GM21825 (cell line): ENCODE measurements around the gene RAET1G.
"Not testable (repeated sequence)": the region's sequence is repeated elsewhere in the genome, so short reads cannot be mapped to it uniquely, and the experiment has no call there.

Experiments used
- ATAC-seq: cut with Tn5 transposase; IDR thresholded peaks from one replicate; pipeline ENCODE4 v1.9.1; 2021; ENCODE audit warnings: mild to moderate bottlenecking, moderate library complexity; ENCODE audit not compliant: unreplicated experiment

The RAET1G gene

DNA sequence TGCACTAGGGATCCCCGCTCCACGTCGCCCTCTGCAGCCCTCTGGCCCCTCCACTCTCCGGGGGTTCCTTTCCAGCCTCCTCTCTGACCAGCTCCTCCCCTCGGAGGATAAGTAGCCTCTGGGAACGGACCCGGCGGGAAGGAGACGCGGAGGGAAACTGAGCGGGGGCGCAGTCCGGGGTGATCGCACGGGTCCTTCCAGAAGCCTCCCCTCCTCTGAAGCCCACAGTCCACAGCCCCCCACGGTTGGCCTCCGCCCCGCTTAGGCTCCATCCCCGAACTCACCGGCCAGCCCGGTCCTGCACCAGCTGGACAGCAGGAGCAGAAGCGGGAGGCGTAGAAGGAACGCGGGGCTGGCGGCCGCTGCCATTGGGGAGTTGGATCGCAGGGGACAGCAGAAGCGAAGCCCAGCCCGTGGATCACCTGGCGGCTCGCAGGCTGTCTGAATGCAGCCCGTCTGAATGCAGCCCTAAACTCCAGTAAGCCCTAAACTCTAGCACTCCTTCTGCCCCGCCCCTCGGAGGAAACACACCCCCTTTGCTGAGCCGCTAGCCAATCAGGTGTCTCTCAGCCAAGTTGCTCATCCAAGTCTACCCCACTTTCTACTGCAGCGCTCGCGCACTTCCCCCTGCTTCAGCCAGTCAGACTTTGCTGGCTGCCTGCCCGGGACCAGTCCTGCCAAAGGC lies at the start of gene RAET1G:
Gene RAET1G, minus strand, starts transcription at position 480 of the 685 bp plus-strand sequence. Its CDS starts 111 bp downstream, at position 369.
- ATAC-seq, result no peak

- no peak for ATAC-seq
These were observed 46.7 kb upstream of the RAET1G start for GRCh38 chr6:149969635-149970034.

- ATAC-seq, result not testable (repeated sequence)
These were observed 46.0 kb upstream of the RAET1G start for GRCh38 chr6:149968909-149969308.

- ATAC-seq, result not testable (repeated sequence)
These were observed 45.1 kb upstream of the RAET1G start for GRCh38 chr6:149967999-149968398.

DNA sequence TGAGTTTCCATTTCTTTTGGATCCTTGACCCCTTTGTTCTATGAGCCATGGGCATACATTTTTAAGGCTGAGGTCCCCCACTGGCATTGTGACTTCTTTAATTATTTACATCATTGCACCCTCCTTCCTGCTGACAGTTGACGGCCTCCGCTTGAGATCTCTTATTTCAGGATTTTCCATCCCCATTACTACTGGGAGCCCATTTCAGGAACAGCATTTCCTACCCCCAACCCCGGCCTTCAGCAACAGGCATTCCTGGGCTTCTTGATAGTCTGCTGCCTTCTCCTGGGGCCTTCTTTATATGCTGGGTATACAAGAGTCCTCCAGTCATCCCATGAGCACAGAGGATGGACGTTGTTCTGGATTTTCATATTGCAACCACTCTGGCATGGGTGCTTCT lies 44.7 kb upstream of the RAET1G start:
- ATAC-seq, result no peak

DNA sequence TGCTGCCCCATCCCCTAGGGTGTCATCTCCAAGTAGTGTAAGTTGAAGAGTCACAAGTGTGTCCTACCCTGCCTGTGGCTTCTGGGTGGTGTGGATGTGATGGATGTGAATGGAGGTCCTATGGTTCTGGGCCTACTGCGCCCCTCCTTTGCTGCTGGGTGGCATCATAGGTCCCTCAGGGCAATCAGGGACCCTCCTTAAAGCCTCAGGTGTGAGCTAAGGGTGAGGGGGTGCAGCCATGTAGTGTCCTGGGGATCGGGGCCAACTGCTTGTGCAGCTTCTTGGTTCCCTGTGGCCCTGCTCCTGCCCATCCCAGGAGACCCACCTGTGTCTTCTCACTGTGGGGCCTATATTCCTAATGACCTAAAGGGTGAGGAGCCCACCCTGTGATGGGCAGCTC lies 43.4 kb upstream of the RAET1G start:
- ATAC-seq, result not testable (repeated sequence)

DNA sequence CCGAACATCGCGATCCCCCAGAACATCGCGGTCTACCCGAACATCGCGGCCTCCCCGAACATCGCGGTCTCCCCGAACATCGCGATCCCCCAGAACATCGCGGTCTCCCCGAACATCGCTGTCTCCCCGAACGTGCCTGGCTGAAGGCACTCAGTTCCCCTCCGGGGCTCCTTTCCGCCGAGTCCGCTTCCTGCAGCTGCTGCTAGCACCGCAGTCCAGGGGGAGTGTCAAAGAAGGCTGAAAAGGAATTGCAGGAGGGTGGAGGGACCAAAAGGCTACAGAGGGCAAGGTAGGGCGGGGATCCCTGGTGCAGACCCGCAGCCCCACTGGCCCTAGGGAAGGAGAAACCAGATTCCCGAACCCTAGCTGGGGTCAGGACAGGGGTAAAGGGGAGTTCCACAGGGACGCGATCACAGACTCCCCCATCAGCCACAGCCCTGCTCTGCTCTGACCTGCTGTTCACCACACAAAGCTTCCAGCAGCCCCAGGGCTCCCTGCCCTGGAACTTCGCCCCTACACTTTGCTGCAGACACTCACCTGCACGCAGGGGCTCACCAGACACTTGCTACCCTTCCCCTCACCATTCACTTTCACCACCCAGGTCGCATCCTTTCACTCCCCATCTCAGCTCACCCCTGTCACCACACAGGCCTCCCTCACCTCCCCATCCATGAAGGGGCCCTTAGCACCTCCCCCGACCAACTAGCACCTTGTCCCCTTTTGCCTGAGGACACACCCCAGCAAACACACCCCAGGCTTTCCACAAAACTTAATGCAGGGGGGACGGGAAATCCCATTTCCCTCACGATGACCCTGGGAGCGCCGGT lies 42.5 kb upstream of the RAET1G start:
- ATAC-seq, result no peak

DNA sequence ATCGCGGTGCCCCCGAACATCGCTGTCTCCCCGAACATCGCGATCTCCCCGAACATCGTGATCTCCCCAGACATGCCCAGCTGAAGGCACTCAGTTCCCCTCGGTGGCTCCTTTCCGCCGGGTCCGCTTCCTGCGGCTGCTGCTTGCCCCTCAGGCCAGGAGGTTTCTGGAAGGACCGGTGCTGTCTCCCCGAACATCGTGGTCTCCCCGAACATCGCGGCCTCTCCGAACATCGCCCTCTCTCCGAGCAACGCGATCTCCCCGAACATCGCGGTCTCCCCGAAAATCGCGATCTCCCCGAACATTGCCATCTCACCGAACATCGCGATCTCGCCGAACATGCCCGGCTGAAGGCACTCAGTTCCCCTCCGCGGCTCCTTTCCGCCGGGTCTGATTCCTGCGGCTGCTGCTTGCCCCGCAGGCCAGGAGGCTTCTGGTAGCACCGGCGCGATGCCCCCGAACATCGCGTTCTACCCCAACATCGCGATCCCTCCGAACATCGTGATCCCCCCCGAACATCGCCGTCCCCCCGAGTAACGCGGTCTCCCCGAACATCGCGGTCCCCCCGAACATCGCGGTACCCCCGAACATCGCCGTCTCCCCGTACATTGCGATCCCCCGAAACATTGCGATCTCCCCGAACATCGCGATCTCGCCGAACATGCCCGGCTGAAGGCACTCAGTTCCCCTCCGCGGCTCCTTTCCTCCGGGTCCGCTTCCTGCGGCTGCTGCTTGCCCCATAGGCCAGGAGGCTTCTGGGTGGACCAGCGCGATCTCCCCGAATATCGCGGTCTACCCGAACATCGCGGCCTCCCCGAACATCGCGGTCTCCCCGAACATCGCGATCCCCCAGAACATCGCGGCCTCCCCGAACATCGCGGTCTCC lies 41.6 kb upstream of the RAET1G start:
- no peak for ATAC-seq

- no peak for ATAC-seq
These were observed 40.8 kb upstream of the RAET1G start, which contains the start of gene ULBP1 for GRCh38 chr6:149963462-149964307. TSS of gene ULBP1 (plus strand) at chr6:149963943. CDS start at chr6:149964050, 107 bp downstream.

DNA sequence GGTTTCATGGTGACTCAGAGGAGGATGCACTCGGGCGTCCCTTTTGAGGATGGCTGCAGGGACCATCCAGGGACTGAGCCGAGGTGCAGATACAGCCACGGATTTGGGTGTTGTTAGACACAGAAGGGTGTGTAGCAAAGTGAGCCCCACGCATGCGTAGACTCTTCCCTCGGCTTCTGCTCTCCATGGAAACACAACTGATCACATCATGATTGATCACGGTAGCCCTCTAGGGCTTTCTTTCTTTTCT lies 40.2 kb upstream of the RAET1G start:
- no peak for ATAC-seq

GRCh38 chr6:149962461-149963211 lies 39.7 kb upstream of the RAET1G start:
- no peak for ATAC-seq

DNA sequence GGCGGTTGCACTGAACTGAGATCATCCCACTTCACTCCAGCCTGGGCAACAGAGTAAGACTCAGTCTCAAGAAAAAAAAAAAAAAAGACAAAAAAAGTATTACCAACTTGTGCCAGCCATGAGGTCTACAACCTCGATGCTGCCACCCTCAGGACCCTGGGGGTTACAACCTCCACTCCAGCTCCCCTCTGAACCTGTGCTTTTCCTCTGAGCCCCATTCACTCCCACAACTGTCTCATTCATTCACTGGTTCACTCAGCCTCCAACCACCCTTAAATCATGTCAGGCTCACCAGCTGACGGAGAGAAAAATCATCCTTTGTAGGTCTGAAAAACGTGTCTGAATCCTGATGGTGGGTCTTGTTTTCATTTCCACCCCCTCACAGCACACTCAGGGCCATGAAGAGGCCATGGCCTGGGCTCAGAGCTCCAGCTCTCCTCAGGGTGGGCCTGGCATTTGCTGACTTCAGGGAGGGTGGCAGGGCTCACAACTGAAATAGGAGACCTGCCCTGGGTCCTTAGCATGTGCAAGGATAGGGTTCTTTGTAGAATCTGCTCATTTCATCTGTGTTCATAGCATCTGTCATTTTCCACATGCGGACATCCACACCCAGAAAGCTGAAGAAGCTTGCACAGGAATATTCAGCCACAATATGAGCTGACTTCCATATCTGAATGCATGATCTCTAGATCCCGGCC lies 39.0 kb upstream of the RAET1G start:
- ATAC-seq, result no peak

DNA sequence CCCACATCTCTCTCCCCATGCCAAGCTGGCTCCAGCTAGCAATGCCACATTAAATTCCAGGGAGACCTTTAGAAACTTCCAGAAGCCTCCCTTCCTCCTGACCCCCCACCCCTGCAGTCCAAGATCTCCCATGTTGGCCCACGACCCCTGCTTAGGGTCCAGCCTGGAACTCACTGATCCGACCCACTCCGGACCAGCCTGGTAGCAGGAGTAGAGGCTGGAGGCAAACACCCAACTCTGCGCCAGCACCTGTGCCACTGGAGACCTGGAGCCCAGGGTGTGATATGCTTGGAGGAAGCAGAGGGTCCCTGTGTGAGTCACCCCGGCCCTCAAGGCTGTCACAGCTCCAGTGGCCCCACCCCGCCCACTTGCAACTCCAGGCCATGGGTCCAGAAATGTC lies 37.6 kb upstream of the RAET1G start:
- no peak for ATAC-seq

DNA sequence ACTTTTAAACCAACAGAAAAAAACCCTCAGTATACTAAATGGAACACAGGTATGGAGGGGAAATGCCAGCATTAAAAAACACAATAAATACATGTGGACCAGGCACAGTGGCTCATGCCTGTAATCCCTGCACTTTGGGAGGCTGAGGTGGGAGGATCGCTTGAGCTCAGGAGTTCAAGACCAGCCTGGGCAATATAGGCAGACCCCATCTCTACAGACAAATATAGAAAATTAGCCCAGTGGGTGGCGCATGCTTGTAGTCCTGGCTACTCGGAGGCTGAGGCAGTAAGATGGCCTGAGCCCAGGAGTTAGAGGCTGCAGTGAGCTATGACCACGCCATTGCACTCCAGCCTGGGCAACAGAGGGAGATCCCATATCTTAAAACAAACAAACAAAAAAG lies 36.9 kb upstream of the RAET1G start:
- ATAC-seq, result not testable (repeated sequence)

- not testable (repeated sequence) for ATAC-seq
These were observed 35.2 kb upstream of the RAET1G start for GRCh38 chr6:149958124-149958523.

DNA sequence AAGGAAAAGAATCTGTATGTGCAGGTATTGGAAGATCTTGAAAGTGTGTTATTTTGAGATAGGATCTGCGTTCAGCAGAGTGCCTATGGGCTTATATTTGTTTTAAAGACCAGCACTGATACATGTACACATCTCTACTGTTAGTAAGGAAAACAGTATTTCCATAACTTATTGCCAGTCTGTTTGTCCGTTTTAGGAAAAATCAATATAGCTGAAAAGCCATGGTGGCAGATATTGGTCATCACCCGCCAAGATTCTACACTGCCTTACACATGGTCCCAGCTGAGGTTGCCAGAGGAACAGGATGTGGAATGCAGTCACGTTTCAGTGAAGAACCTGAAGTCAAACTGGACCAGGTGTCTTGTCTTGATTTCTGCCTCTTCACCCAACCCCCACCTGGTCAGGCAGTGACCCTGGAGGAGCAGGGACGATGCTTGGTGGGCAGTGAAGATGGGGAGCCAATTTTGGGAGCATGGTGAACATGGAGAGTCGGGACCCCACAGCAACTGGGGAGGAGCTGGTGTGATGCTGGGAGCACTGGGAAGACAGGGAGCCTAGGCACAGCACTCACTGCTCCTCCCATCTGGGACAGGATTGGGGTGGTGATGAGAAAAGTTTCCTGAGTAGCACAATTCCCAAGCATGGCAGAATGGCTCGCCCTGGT lies 32.9 kb upstream of the RAET1G start:
- not testable (repeated sequence) for ATAC-seq

- not testable (repeated sequence) for ATAC-seq
These were observed 32.2 kb upstream of the RAET1G start for GRCh38 chr6:149954984-149955653.
